SJCRH30 (cell line): ENCODE results near the gene IGHMBP2. TPM values are rescaled to one million over a fixed set of nuclear protein-coding genes. Genes with fewer than 3 reads are reported as not detected.
"Not testable (repeated sequence)": the region's sequence is repeated elsewhere in the genome, so short reads cannot be mapped to it uniquely, and the experiment has no call there.

Experiments used
- DNase-seq, 2 experiments: peaks; one replicate each; pipeline ENCODE4 v3.0.0-alpha.2; 2015 to 2020
- H3K27ac ChIP-seq: fragments of 250-450 bp; sonication (Bioruptor Pico); 2 replicates; pipeline ENCODE4 v1.5.1; 2020; ENCODE audit warnings: mild to moderate bottlenecking, moderate library complexity
- H3K27me3 ChIP-seq: fragments of 250-450 bp; sonication (Bioruptor Pico); 2 replicates; pipeline ENCODE4 v1.5.1; 2020; ENCODE audit warnings: mild to moderate bottlenecking, moderate library complexity
- H3K36me3 ChIP-seq: fragments of 250-450 bp; sonication (Bioruptor Pico); 2 replicates; pipeline ENCODE4 v1.5.1; 2020; ENCODE audit warnings: mild to moderate bottlenecking, moderate library complexity
- H3K4me1 ChIP-seq: fragments of 250-450 bp; sonication (Bioruptor Pico); 2 replicates; pipeline ENCODE4 v1.5.1; 2020; ENCODE audit warnings: mild to moderate bottlenecking, moderate library complexity
- H3K4me3 ChIP-seq: fragments of 250-450 bp; sonication (Bioruptor Pico); 2 replicates; pipeline ENCODE4 v1.5.1; 2020; ENCODE audit warnings: mild to moderate bottlenecking, moderate library complexity
- H3K9me3 ChIP-seq: fragments of 250-450 bp; sonication (Bioruptor Pico); replicated peaks from 2 replicates; pipeline ENCODE4 v1.5.1; 2020; ENCODE audit warnings: mild to moderate bottlenecking, moderate library complexity
- total RNA-seq: library from RNA; depleted of rRNA; stranded (reverse); fragments of >200 nt; shearing (Covaris generic); gene quantifications from 2 replicates; pipeline ENCODE4 v1.2.3, GENCODE V29; 2014; rRNA removed

The IGHMBP2 gene
- 8.7 and 11.1 TPM in 2 replicates for total RNA-seq

DNA sequence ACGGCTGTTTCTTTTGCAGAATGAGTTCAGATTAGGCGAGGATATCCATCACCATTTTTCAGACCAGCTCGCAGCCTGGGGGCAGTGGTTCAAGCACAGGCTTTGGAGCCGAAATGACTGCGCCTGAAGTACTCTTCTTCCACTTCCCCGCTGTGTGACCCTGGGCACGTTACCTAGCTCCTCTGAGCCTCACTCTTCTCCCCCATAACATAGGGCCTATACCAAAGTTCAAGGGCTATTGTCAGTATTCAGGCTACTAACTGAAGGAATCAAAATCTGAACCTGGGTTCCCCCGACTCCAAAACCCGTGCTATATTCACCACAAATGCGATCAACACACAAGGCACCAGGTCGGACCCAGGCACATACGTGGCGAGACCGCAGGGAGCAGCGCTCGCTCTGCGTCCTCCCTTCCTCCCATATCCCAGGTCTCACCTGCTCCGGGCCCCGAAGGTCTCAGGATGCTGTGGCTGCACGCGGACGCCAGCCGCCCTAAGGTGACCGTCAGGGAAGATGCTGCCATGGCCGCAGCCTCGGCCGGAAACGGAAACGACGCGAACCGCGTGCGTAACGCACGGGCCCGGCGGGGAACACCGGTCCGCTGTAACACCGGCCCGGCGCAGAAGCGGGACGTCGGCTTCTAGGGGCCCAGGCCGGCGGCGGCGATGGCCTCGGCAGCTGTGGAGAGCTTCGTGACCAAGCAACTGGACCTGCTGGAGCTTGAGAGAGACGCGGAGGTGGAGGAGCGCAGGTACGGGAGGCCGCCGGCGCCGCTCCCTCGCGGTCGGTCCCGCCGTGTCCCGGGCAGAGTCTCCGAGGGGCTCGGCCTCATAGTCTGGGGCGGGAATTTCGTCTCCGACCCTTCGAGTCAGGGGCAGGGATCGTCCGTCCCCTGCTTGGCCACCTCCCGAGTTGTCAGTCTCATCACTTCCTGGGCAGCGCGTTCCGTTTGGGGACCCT, at the start of gene IGHMBP2, which contains the start of gene MRPL21:
IGHMBP2 (plus strand) TSS at position 604 of the 960 bp plus-strand sequence; CDS start at position 666, 62 bp downstream.
MRPL21 (minus strand) TSS at position 545 of the 960 bp plus-strand sequence; CDS start at position 523, 22 bp downstream.
- peak; percentile 72 to 80 for DNase-seq
- Histone ChIP-seq H3K27me3 (no peaks in the 10 kb centered on the region), H3K4me3 (peak within 1 kb of the TSS; percentile 99), H3K4me1 (0 out of 2 replicates have a peak, but pooled peaks cover 6% of the 10 kb centered on the region), H3K9me3 (no peaks in the 10 kb centered on the region; the same call in 1 of the 2 replicates), H3K27ac (peak within 1 kb of the TSS; percentile 73), H3K36me3 (peaks cover 4% of the 10 kb centered on the region; the same call in 1 of the 2 replicates)

DNA sequence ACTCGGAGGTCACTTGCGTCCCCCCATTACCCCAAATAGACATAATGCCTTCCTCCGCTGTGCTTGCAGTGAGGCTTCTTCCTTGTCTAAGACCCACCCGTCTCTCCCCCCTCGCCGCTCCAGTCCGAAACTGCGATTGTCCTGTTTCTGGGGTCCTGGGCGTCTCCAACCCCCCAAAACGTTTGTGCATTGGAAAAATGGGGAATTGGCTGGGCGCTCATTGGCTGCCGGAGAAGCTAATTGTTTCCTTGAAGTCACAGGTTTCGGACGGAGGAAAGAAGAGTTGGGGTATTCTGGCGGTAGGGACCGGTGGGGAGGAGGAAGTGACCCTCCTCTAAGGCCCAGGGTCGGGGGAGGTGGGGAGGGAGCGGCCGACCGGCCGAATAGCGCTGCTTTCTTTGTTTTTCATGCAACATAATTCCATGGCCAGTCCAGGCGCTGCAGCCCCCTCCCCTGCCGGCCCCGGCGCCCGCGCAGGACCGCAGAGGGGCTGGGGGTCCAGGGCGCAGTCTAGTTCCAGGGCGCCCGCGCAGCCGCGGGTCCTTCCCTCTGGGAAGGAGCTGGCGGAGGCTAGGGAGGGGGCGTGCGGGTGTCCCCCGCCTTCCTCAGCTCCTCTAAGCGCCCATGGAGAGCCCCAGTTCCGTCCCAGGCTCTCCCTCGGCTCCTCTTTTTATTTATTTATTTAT, 49.3 kb upstream of the IGHMBP2 start:
- H3K27me3 ChIP-seq: no peaks in the 10 kb centered on the region
- no peak for DNase-seq
- no peak overlapping the region for H3K27ac ChIP-seq
- no peak overlapping the region for H3K4me3 ChIP-seq
- no peaks in the 10 kb centered on the region for H3K36me3 ChIP-seq
- H3K9me3 ChIP-seq: no peaks in the 10 kb centered on the region
- no peaks in the 10 kb centered on the region for H3K4me1 ChIP-seq

- Histone ChIP-seq H3K27me3 (no peaks in the 10 kb centered on the region), H3K4me3 (peak overlapping the region; percentile 49)
Observed at GRCh38 chr11:68855205-68855981, 48.3 kb upstream of the IGHMBP2 start.

DNA sequence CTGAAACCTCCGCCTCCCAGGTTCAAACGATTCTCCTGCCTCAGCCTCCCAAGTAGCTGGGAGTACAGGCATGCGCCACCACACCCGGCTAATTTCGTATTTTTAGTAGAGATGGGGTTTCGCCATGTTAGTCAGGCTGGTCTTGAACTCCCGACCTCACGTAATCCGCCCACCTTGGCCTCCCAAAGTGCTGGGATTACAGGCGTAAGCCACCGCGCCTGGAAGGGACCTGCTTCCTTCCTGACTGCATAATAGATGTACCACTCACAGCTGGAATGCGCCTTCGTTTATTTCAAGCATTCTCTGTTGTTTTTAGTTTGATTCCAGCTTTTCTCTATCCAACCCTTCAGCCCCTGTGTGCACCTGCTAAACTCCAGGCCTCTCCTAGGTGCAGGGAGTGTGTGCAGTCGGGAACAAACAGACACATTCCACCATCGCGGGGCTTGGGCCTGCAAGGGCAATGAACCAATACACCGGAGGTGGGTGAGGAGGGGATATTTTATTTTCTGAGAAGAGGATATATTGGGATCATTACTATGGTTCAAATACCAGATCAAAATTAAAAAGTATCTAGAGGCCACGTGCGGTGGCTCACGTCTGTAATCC, 47.2 kb upstream of the IGHMBP2 start:
- H3K27ac ChIP-seq, H3K4me3 ChIP-seq, H3K9me3 ChIP-seq, DNase-seq, H3K4me1 ChIP-seq, H3K27me3 ChIP-seq, H3K36me3 ChIP-seq: not testable (repeated sequence)

More at GRCh38 chr11:68855205-68855981, 48.3 kb upstream of the IGHMBP2 start:
- Histone ChIP-seq H3K27ac (no peak overlapping the region), H3K9me3 (no peaks in the 10 kb centered on the region), H3K4me1 (no peaks in the 10 kb centered on the region), H3K36me3 (no peaks in the 10 kb centered on the region)
- peak; percentile 44 to 56 for DNase-seq

DNA sequence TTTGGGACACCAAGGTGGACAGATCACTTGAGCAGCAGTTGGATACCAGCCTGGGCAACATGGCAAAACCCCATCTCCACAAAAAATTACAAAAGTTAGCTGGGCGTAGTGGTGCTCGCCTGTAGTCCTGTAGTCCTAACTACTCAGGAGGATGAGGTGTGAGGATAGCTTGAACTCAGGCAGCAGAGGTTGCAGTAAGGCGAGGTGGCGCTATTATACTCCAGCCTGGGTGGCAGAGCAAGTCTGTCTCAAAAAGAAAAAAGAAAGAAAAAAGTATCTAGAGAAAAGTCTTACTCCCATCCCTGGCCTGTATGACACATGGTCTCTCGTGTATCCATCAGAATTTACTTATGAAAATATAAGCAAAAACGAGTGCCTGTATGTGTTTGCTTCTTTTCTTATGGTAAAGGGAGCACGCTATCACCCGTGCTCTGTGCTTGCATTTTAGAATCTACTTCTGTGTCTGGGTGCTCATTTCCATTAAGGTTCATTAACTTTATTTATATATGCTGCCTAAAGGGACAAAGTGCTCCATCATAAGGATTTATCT, 46.6 kb upstream of the IGHMBP2 start:
- Histone ChIP-seq H3K36me3 (no peaks in the 10 kb centered on the region), H3K9me3 (no peaks in the 10 kb centered on the region), H3K27me3 (no peaks in the 10 kb centered on the region), H3K4me3 (no peak overlapping the region), H3K27ac (no peak overlapping the region), H3K4me1 (no peaks in the 10 kb centered on the region)
- DNase-seq: no peak

DNA sequence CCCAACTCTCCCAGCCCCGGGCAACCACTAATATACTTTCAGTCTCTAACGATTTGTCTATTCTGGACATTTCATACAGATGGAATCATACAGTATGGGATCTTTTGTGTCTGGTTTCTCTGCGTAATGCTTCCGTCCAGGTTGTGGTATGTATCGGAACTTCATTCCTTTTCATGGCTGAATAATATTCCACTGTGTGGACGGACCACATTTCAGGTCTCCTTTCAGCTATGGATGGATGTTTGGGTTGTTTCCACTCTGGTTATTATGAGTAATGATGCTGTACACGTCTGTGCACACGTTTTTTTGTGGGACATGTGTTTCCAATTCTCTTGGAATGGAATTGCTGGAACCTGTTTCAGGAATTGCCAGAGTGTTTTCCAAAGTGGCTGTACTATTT, 44.6 kb upstream of the IGHMBP2 start:
- Histone ChIP-seq H3K4me1 (no peaks in the 10 kb centered on the region), H3K9me3 (0 out of 2 replicates have a peak, but pooled peaks cover 4% of the 10 kb centered on the region), H3K27me3 (no peaks in the 10 kb centered on the region), H3K4me3 (no peak overlapping the region), H3K36me3 (no peaks in the 10 kb centered on the region), H3K27ac (no peak overlapping the region)
- DNase-seq: no peak

DNA sequence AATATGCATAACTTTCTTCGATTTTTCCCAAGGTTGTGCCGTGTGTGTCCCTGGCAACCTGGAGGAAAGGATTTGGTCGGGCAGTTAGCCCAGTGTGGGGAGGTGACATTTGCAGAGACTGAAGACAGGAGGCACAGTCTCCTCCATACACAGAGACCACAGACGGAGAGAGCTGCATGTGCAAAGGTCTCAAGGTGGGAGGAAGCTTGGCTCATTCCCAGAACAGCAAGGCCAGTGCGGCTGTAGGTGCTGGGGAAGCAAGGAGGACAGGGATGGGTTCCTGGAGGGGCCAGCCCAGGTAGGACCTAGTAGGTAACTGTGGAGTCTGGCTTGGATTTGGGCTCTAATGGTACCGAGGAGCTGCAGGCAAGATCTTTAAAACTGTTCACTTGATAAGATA, 41.3 kb upstream of the IGHMBP2 start:
- H3K27me3 ChIP-seq: no peaks in the 10 kb centered on the region

GRCh38 chr11:68863553-68864265, 40.0 kb upstream of the IGHMBP2 start:
- H3K9me3 ChIP-seq: 0 out of 2 replicates have a peak, but pooled peaks cover 4% of the 10 kb centered on the region
- no peaks in the 10 kb centered on the region for H3K27me3 ChIP-seq
- no peak overlapping the region for H3K27ac ChIP-seq
- H3K4me3 ChIP-seq: no peak overlapping the region
- no peak for DNase-seq
- no peaks in the 10 kb centered on the region for H3K36me3 ChIP-seq
- H3K4me1 ChIP-seq: no peaks in the 10 kb centered on the region

More for the DNA sequence above, 41.3 kb upstream of the IGHMBP2 start:
- no peak for DNase-seq
- 0 out of 2 replicates have a peak, but pooled peaks cover 4% of the 10 kb centered on the region for H3K9me3 ChIP-seq
- no peaks in the 10 kb centered on the region for H3K36me3 ChIP-seq
- no peak overlapping the region for H3K27ac ChIP-seq
- H3K4me1 ChIP-seq: no peaks in the 10 kb centered on the region
- H3K4me3 ChIP-seq: no peak overlapping the region

DNA sequence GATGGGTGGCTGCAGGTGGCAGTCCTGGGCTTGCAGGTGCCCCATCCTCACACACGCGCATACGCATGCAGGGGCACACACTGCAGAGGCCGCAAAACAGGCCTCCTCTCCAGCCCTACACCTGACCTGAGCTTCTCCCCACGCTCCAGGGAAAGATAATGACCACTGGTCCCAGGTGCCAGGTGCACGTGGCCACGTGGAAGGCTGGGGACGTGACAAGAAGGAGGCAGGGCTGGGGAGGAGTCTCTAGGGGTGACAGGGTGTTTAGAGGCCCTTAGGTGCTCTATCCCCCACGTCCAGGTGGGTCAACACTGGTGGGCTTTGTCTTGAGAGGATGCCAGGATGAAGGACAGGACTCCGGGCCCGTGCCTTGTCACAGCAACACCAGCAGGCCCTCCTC, 38.5 kb upstream of the IGHMBP2 start:
- H3K36me3 ChIP-seq: no peaks in the 10 kb centered on the region
- H3K4me3 ChIP-seq: no peak overlapping the region
- no peaks in the 10 kb centered on the region for H3K27me3 ChIP-seq
- H3K9me3 ChIP-seq: 0 out of 2 replicates have a peak, but pooled peaks cover 4% of the 10 kb centered on the region
- DNase-seq: no peak
- no peaks in the 10 kb centered on the region for H3K4me1 ChIP-seq
- H3K27ac ChIP-seq: no peak overlapping the region

GRCh38 chr11:68867066-68867465, 36.6 kb upstream of the IGHMBP2 start:
- Histone ChIP-seq H3K36me3 (no peaks in the 10 kb centered on the region), H3K27me3 (no peaks in the 10 kb centered on the region), H3K4me1 (no peaks in the 10 kb centered on the region), H3K27ac (no peak overlapping the region), H3K4me3 (no peak overlapping the region), H3K9me3 (0 out of 2 replicates have a peak, but pooled peaks cover 4% of the 10 kb centered on the region)
- DNase-seq: no peak

- no peaks in the 10 kb centered on the region for H3K27me3 ChIP-seq
- H3K9me3 ChIP-seq: 0 out of 2 replicates have a peak, but pooled peaks cover 4% of the 10 kb centered on the region
- no peak overlapping the region for H3K27ac ChIP-seq
- H3K4me1 ChIP-seq: no peaks in the 10 kb centered on the region
- DNase-seq: no peak
- H3K36me3 ChIP-seq: no peaks in the 10 kb centered on the region
- H3K4me3 ChIP-seq: no peak overlapping the region
Observed at GRCh38 chr11:68868221-68868835, 35.4 kb upstream of the IGHMBP2 start.

GRCh38 chr11:68870470-68870869, 33.2 kb upstream of the IGHMBP2 start:
- Histone ChIP-seq H3K36me3 (no peaks in the 10 kb centered on the region), H3K9me3 (no peaks in the 10 kb centered on the region), H3K4me1 (no peaks in the 10 kb centered on the region), H3K27ac (no peak overlapping the region), H3K27me3 (no peaks in the 10 kb centered on the region), H3K4me3 (no peak overlapping the region)
- DNase-seq: no peak
